Activated T-cell treated with anti-CD3 and anti-CD28 coated beads, Interleukin-2, amount 50 U/mL, for 72 hours (primary cell): ENCODE measurements around the gene KLHL26. TPM values are rescaled to one million over a fixed set of nuclear protein-coding genes. Genes with fewer than 3 reads are reported as not detected.
A peak's percentile ranks its signal among the peaks of the same experiment; 100 is the strongest.
"Not testable (repeated sequence)": the region's sequence is repeated elsewhere in the genome, so short reads cannot be mapped to it uniquely, and the experiment has no call there.

Experiments used
- ATAC-seq, 2 donors: fragments of 150-1000 bp; cut with Tn5 transposase; replicated peaks in 1 of 2; 2 replicates each; pipeline ENCODE4 v1.10.0; 2021; ENCODE audit warnings: moderate library complexity in 2 of 2, mild to moderate bottlenecking in 1 of 2
- DNase-seq, 2 donors: peaks; one replicate each; pipeline ENCODE4 v3.0.0; 2021 to 2022; ENCODE audit warnings: mixed read lengths in 1 of 2
- H3K27ac Mint-ChIP-seq: one replicate; pipeline ENCODE4 v1.8.0; 2022; ENCODE audit warnings: mild to moderate bottlenecking, moderate library complexity, mixed read lengths
- H3K27me3 Mint-ChIP-seq: one replicate; pipeline ENCODE4 v1.8.0; 2022; ENCODE audit warnings: low read depth, mixed read lengths
- H3K36me3 Mint-ChIP-seq, 2 donors: one replicate each; pipeline ENCODE4 v1.8.0; 2022; ENCODE audit warnings: mixed read lengths in 2 of 2, mild to moderate bottlenecking in 1 of 2; ENCODE audit not compliant: insufficient read depth in 2 of 2
- H3K4me1 Mint-ChIP-seq: one replicate; pipeline ENCODE4 v1.8.0; 2022; ENCODE audit warnings: low read depth, mixed read lengths
- H3K4me3 Mint-ChIP-seq, 2 donors: one replicate each; pipeline ENCODE4 v1.8.0; 2022; ENCODE audit warnings: mild to moderate bottlenecking in 2 of 2, mixed read lengths in 2 of 2, moderate library complexity in 2 of 2
- H3K9me3 Mint-ChIP-seq, 2 donors: one replicate each; pipeline ENCODE4 v1.8.0; 2022; ENCODE audit warnings: mixed read lengths in 2 of 2
- total RNA-seq, 2 donors: library from RNA; stranded (reverse); gene quantifications; one replicate each; pipeline ENCODE4 v1.2.3, GENCODE V29; 2022

Gene KLHL26
- total RNA-seq, 2 donors from 2014 or later = 10.1 to 11.1 TPM

GRCh38 chr19:18594824-18595373 lies 41.9 kb upstream of the KLHL26 start:
- peaks cover 0 to 2% of the 10 kb centered on the region in 2 donors for H3K36me3 Mint-ChIP-seq
- DNase-seq (no peak), ATAC-seq (peak in 1 of 2 donors; percentile 4)
- H3K9me3 Mint-ChIP-seq = no peaks in the 10 kb centered on the region
- H3K27ac Mint-ChIP-seq = no peak overlapping the region
- peak overlapping the region; percentile 74 to 87 for H3K4me3 Mint-ChIP-seq
- H3K27me3 Mint-ChIP-seq = peaks cover 11% of the 10 kb centered on the region
- peaks cover 35% of the 10 kb centered on the region for H3K4me1 Mint-ChIP-seq

DNA sequence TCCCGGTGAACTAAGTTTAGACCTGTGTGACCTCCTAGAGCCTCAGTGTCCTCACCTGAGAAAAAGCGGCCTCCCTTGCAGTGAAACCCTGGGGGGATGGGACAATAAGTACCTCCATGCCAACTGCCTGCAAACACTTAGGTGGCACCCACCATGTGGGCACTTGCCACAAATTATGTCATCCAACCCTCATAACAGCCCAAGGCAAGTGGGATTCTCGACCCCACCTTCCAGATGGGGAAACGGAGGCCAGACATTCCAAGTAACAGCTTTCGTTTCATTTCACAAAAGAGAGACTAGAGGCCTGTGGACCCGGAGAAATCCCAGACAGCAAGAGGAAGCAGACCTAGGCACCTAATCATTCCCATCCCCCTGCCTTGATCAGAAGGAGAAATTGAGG lies 41.4 kb upstream of the KLHL26 start:
- ATAC-seq (no peak), DNase-seq (no peak)
- peak overlapping the region; percentile 23 to 58 for H3K4me3 Mint-ChIP-seq
- peaks cover 11% of the 10 kb centered on the region for H3K27me3 Mint-ChIP-seq
- peaks cover 30% of the 10 kb centered on the region for H3K4me1 Mint-ChIP-seq
- no peak overlapping the region for H3K27ac Mint-ChIP-seq
- peaks cover 0 to 2% of the 10 kb centered on the region in 2 donors for H3K36me3 Mint-ChIP-seq
- H3K9me3 Mint-ChIP-seq = no peaks in the 10 kb centered on the region

DNA sequence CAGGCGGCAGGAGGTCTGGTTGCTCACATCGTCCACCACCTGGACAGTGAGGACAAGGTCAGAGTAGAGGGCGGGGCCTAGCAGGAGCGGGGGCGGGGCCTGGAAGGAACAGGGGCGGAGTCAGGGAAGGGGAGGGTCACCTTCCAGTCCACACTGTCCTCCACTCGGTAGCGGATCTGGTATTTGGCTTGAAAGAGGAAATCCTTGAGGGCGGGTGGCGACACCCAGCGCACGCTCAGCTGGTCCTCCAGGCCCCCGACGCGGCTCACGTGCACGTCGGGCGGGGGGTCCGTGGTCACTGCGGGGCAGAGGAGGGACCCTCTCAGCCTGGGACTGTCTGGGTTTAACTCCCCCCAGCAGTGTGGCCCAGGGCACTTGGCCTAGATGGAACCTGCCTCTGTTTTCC lies 40.1 kb upstream of the KLHL26 start:
- Mint-ChIP-seq H3K27ac (no peak overlapping the region), H3K36me3 (no peaks in the 10 kb centered on the region), H3K9me3 (no peaks in the 10 kb centered on the region), H3K4me1 (peaks cover 25% of the 10 kb centered on the region), H3K4me3 (no peak overlapping the region), H3K27me3 (peaks cover 14% of the 10 kb centered on the region)
- ATAC-seq (peak; percentile 16 to 26), DNase-seq (peak in 1 of 2 donors; percentile 34)

- Mint-ChIP-seq H3K9me3 (no peaks in the 10 kb centered on the region), H3K36me3 (no peaks in the 10 kb centered on the region), H3K4me1 (peaks cover 25% of the 10 kb centered on the region), H3K27me3 (peaks cover 25% of the 10 kb centered on the region), H3K27ac (no peak overlapping the region), H3K4me3 (no peak overlapping the region)
- ATAC-seq = no peak
- no peak for DNase-seq
Measured at GRCh38 chr19:18597809-18598660, 38.8 kb upstream of the KLHL26 start.

GRCh38 chr19:18599485-18599884 lies 37.3 kb upstream of the KLHL26 start:
- ATAC-seq = no peak
- no peak overlapping the region for H3K4me3 Mint-ChIP-seq
- peaks cover 17% of the 10 kb centered on the region for H3K4me1 Mint-ChIP-seq
- peaks cover 32% of the 10 kb centered on the region for H3K27me3 Mint-ChIP-seq
- no peak overlapping the region for H3K27ac Mint-ChIP-seq
- no peaks in the 10 kb centered on the region for H3K9me3 Mint-ChIP-seq
- DNase-seq = no peak
- H3K36me3 Mint-ChIP-seq = no peaks in the 10 kb centered on the region

DNA sequence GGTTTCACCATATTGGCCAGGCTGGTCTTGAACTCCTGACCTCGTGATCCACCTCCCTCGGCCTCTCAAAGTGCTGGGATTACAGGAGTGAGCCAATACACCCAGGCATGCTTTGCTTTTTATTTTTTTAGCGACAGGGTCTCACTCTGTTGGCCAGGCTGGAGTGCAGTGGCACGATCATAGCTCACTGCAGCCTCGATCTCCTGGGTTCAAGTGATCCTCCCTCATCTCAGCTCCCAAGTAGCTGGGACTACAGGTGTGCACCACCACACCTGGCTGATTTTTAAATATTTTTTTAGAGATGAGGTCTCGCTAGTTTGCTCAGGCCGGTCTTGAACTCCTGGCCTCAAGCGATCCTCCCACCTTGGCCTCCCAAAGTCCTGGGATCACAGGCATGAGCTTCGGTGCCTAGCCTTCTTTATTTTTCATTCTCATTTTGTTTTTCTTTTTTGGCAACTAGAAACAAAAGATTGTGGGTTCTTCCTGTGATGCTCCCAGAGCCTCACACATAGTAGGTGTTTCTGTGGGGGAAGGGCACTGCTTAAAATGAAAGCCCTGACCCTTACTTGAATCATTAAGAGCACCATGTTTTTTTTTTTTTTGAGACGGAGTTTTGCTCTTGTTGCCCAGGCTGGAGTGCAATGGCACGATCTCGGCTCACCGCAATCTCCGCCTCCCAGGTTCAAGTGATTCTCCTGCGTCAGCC lies 36.0 kb upstream of the KLHL26 start:
- Mint-ChIP-seq H3K4me1 (peaks cover 14% of the 10 kb centered on the region), H3K27me3 (peaks cover 38% of the 10 kb centered on the region)
- not testable (repeated sequence) for DNase-seq, H3K9me3 Mint-ChIP-seq, H3K4me3 Mint-ChIP-seq, H3K36me3 Mint-ChIP-seq, ATAC-seq, H3K27ac Mint-ChIP-seq

GRCh38 chr19:18601875-18602274 lies 35.0 kb upstream of the KLHL26 start:
- no peak for DNase-seq
- ATAC-seq = no peak
- Mint-ChIP-seq H3K27me3 (peaks cover 38% of the 10 kb centered on the region), H3K27ac (no peak overlapping the region), H3K36me3 (no peaks in the 10 kb centered on the region), H3K4me3 (no peak overlapping the region), H3K4me1 (peaks cover 6% of the 10 kb centered on the region), H3K9me3 (no peaks in the 10 kb centered on the region)

DNA sequence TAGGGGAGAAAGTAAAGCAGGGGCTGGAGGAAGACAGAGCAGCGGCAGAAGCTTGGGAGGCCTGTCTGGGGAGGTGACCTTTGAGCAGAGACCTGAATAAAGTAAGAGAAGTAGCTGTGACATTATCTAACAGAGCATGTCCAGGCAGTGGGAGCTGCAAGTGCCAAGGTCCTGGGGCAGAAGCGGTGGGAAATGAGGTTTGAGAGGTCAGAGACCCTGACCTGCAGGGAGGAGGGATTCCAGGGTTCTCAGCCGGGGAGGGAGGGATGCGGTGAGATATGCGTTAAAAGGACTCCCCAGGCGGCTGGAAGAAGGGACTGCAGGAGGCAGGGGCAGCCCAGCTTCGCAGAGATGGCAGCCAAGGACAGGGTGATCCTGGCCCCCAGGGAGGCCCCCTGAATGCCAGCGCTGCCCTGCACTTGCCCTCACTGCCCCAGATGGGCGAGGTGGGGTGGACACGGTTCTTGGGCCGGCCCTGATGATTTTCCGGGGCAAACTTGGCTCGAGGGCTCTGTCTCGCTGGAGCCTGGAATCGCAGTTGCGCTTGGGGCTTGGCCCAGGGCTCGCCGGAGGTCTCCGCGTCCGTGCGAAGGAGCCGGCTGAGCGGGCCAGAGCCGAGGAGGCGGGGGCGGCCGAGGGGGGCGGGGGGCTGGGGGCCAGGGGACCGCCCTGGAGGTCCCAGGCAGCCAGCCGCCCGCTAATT lies 33.4 kb upstream of the KLHL26 start:
- H3K27ac Mint-ChIP-seq = no peak overlapping the region
- ATAC-seq (peak; percentile 57 to 61), DNase-seq (peak in 1 of 2 donors; percentile 39)
- H3K4me1 Mint-ChIP-seq = peaks cover 14% of the 10 kb centered on the region
- no peak overlapping the region for H3K4me3 Mint-ChIP-seq
- no peaks in the 10 kb centered on the region for H3K9me3 Mint-ChIP-seq
- peaks cover 50% of the 10 kb centered on the region for H3K27me3 Mint-ChIP-seq
- H3K36me3 Mint-ChIP-seq = no peaks in the 10 kb centered on the region

- Mint-ChIP-seq H3K27ac (no peak overlapping the region), H3K36me3 (no peaks in the 10 kb centered on the region), H3K4me3 (no peak overlapping the region), H3K9me3 (no peaks in the 10 kb centered on the region), H3K27me3 (peaks cover 55% of the 10 kb centered on the region), H3K4me1 (peaks cover 19% of the 10 kb centered on the region)
- ATAC-seq (no peak), DNase-seq (no peak)
Measured at GRCh38 chr19:18603958-18604819, 32.6 kb upstream of the KLHL26 start.

DNA sequence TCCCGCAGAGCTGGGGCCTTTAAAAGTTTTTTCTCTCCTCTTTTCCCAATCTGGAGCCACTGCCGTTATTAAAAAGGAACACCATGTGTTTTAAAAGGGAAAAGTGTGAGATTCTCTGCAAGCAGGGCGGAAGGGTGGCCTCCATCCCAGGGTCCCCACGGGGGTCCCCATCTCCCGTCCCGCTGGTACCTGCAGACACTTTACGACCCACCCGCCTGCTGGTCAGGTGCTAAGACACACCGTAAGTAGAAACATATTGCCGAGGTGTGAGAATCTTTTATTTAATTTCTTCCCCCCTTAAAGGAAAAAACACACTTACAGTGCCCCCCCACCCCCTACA lies 32.0 kb upstream of the KLHL26 start:
- H3K27me3 Mint-ChIP-seq = peaks cover 58% of the 10 kb centered on the region

DNA sequence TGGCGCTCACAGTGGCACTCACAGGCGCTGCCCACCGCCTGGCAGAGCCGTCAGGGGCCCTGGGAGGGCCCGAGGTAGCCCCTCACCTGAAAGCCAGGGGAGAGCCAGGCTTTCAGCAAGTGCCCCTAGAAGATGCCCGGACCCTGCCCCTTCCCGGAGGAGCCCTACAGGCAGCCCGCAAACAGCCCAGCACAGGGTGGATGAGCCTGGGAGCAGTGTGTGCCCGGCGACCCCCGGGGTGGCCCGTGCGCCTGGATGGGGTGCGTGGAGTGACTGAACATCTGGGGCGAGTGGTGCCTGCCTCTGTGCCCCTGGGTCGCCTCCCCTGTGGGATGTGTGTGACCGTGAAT lies 31.7 kb upstream of the KLHL26 start:
- H3K4me3 Mint-ChIP-seq = peak overlapping the region; percentile 3 to 62
- no peaks in the 10 kb centered on the region for H3K36me3 Mint-ChIP-seq
- no peak overlapping the region for H3K27ac Mint-ChIP-seq

More for the DNA sequence above, 32.0 kb upstream of the KLHL26 start:
- no peak overlapping the region for H3K4me3 Mint-ChIP-seq
- ATAC-seq (no peak), DNase-seq (no peak)
- peaks cover 19% of the 10 kb centered on the region for H3K4me1 Mint-ChIP-seq
- no peak overlapping the region for H3K27ac Mint-ChIP-seq
- no peaks in the 10 kb centered on the region for H3K36me3 Mint-ChIP-seq
- H3K9me3 Mint-ChIP-seq = no peaks in the 10 kb centered on the region

GRCh38 chr19:18605546-18606280 lies 31.1 kb upstream of the KLHL26 start:
- peaks cover 19% of the 10 kb centered on the region for H3K4me1 Mint-ChIP-seq
- no peaks in the 10 kb centered on the region for H3K9me3 Mint-ChIP-seq
- H3K36me3 Mint-ChIP-seq = no peaks in the 10 kb centered on the region
- H3K4me3 Mint-ChIP-seq = peak overlapping the region; percentile 3 to 62
- H3K27ac Mint-ChIP-seq = no peak overlapping the region
- peaks cover 64% of the 10 kb centered on the region for H3K27me3 Mint-ChIP-seq
- ATAC-seq (no peak), DNase-seq (no peak)

More for the DNA sequence above, 31.7 kb upstream of the KLHL26 start:
- DNase-seq (no peak), ATAC-seq (no peak)
- peaks cover 62% of the 10 kb centered on the region for H3K27me3 Mint-ChIP-seq
- no peaks in the 10 kb centered on the region for H3K9me3 Mint-ChIP-seq
- H3K4me1 Mint-ChIP-seq = peaks cover 19% of the 10 kb centered on the region
